Colon (tissue), 2 donors: ENCODE results near the gene GTF3C5.
"Not testable (repeated sequence)": the region's sequence is repeated elsewhere in the genome, so short reads cannot be mapped to it uniquely, and the experiment has no call there.

Experiments used
- FAIRE-seq: peaks from 2 replicates; lab custom pipeline; 2012; peaks lifted over from hg19 to GRCh38; lab: Jason Lieb, UNC
- donor health status: control.
- donor health status: control.

Gene GTF3C5

DNA sequence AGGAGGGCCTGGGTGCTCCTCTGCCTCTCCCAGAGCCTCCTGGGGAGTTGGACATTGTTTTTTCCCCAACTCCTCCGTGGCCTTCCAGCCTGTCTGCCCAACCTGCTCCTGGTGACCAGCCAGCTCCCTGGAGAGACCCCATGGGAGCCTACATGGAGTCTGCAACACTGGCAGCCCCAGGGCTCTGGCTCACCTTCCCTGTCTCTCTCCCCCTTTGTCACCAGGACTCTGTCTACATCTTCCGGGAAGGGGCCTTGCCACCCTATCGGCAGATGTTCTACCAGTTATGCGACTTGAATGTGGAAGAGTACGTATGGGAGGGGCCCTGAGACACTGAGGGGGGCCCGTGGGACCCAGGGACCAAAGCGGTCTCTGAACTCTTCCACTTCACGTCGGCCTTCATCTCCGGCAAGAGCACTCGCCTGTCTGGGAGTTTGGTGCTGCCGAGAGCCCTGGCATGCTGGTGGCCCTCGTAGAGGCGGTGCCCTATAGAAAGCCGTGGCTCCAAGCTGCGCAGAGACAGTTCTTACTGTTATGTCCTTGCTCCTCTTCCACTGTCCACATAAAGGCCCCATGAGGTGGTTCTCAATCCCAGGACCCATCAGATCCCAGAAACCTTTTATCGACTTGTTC, 25.1 kb downstream of the GTF3C5 start:
- no peak for FAIRE-seq

DNA sequence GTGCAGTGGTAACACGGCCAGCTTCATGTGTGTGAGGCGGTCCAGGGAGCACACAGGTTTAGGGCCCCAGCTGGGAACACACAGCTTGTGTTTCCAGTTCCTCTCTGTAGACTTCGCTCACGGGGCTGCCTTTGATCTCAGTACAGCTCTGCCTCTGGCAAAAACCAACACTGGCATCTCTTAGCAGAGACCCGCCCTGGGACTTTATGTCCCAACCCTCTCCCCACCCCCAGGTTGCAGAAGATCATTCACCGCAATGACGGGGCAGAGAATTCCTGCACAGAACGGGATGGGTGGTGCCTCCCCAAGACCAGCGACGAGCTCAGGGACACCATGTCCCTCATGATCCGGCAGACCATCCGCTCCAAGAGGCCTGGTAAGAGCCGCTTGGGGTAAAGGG, 25.7 kb downstream of the GTF3C5 start:
- no peak for FAIRE-seq

DNA sequence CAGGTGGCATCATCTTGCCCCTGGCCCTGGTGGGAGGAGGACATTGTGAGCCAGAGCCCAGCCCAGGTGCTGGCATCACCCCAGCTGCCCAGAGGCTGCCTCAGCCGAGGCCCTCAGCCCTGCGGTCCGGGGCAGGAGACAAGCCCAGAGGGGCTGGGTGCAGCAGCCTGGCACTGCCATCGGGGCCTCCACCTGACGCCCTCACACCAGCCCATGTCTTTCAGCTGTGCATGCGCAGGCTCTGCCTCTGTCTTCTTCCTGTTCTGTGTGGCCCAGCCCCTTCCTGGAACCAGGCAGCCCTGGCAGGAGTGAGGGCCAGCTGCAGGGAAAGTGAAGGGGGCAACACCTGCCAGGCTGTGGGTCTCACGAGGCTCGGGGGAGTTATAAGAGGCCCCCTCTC, 26.2 kb downstream of the GTF3C5 start:
- no peak for FAIRE-seq

- FAIRE-seq, result no peak
Observed at GRCh38 chr9:133057553-133057952, 26.8 kb downstream of the GTF3C5 start.

DNA sequence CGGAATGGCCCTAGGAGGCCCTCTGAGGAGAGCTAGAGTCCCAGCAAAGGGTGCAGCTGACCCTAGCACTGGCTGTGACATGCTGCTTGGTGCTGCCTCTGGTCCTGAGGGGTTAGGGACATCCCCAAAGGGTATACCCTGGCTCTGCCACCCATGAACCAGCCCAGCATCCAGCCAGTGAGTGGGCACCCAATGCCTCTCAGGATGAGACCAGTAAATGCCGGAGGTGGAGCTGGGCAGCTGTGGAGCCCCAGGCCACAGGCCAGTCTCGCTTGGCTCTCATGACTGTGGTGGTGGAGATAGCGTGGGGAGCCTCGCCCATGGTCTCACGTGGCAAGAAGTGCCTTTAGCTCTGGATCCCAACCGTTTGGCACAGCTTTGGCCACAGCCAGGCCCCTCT, 27.3 kb downstream of the GTF3C5 start:
- no peak for FAIRE-seq

- no peak for FAIRE-seq
Observed at GRCh38 chr9:133058550-133059320, 27.9 kb downstream of the GTF3C5 start.

- FAIRE-seq, result no peak
Observed at GRCh38 chr9:133059623-133060022, 28.8 kb downstream of the GTF3C5 start.

DNA sequence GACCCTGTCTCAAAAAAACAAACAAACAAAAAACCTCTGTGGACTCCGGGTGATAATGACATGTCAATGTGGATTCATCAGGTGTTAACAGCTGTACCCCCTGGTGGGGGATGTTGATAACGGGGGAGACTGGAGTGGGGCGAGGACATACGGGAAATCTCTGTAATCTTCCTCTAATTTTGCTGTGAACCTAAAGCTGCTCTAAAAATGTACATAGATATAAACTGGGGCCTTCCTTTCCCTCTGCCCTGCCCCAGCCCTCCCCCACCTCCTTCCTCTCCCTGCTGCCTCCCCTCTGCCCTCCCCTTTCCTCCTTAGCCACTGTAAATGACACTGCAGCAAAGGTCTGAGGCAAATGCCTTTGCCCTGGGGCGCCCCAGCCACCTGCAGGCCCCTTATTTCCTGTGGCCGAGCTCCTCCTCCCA, 29.6 kb downstream of the GTF3C5 start:
- FAIRE-seq, result no peak

DNA sequence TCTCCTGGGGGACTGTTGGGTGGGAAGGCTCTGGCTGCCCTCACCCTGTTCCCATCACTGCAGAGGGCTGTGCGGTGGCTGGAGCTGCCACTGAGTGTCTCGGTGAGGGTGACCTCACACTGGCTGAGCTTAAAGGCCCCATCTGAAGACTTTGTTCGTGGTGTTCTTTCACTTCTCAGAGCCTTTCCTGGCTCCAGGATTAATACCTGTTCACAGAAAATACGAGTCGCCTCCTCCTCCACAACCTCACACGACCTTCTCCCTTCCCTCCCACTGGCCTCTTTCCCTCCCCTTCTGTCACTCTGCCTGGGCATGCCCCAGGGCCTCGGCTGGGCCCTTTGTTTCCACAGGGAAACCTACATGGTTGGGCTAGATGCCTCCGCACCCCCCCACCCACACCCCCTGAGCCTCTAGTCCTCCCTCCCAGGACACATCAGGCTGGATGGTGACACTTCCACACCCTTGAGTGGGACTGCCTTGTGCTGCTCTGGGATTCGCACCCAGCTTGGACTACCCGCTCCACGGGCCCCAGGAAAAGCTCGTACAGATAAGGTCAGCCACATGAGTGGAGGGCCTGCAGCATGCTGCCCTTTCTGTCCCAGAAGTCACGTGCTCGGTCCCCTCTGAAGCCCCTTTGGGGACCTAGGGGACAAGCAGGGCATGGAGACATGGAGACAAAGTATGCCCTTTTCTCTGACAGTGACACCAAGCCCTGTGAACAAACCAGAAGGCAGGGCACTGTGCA, 30.4 kb downstream of the GTF3C5 start:
- not testable (repeated sequence) for FAIRE-seq

DNA sequence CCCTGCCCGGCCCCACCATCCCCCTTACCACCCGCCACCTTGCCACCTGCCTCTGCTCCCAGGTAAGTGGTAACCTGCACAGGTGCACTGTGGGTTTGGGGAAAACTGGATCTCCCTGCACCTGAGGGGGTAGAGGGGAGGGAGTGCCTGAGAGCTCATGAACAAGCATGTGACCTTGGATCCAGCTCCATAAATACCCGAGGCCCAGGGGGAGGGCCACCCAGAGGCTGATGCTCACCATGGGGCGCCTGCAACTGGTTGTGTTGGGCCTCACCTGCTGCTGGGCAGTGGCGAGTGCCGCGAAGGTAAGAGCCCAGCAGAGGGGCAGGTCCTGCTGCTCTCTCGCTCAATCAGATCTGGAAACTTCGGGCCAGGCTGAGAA, 31.0 kb downstream of the GTF3C5 start, which contains the start of gene CEL:
TSS of gene CEL (plus strand) at position 218 of the 382 bp plus-strand sequence. CDS start at position 240, 22 bp downstream.
- FAIRE-seq, result not testable (repeated sequence)

DNA sequence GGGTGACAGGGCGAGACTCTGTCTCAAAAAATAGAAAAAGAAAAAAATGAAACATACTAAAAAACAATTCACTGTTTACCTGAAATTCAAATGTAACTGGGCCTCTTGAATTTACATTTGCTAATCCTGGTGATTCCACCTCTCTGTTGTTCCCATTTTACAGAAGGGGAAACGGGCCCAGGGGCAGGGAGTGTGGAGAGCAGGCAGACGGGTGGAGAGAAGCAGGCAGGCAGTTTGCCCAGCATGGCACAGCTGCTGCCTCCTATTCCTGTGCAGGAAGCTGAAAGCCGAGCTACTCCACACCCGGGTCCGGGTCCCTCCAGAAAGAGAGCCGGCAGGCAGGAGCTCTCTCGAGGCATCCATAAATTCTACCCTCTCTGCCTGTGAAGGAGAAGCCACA, 31.8 kb downstream of the GTF3C5 start:
- not testable (repeated sequence) for FAIRE-seq

GRCh38 chr9:133063159-133063499, 32.3 kb downstream of the GTF3C5 start:
- FAIRE-seq, result no peak

GRCh38 chr9:133063500-133064231, 32.9 kb downstream of the GTF3C5 start:
- no peak for FAIRE-seq

DNA sequence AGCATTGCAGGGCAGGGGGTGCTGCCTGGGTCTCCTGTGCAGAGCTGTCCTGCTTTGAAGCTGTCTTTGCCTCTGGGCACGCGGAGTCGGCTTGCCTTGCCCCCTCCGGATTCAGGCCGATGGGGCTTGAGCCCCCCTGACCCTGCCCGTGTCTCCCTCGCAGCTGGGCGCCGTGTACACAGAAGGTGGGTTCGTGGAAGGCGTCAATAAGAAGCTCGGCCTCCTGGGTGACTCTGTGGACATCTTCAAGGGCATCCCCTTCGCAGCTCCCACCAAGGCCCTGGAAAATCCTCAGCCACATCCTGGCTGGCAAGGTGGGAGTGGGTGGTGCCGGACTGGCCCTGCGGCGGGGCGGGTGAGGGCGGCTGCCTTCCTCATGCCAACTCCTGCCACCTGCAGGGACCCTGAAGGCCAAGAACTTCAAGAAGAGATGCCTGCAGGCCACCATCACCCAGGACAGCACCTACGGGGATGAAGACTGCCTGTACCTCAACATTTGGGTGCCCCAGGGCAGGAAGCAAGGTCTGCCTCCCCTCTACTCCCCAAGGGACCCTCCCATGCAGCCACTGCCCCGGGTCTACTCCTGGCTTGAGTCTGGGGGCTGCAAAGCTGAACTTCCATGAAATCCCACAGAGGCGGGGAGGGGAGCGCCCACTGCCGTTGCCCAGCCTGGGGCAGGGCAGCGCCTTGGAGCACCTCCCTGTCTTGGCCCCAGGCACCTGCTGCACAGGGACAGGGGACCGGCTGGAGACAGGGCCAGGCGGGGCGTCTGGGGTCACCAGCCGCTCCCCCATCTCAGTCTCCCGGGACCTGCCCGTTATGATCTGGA, 33.7 kb downstream of the GTF3C5 start:
- FAIRE-seq, result no peak

DNA sequence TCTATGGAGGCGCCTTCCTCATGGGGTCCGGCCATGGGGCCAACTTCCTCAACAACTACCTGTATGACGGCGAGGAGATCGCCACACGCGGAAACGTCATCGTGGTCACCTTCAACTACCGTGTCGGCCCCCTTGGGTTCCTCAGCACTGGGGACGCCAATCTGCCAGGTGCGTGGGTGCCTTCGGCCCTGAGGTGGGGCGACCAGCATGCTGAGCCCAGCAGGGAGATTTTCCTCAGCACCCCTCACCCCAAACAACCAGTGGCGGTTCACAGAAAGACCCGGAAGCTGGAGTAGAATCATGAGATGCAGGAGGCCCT, 34.2 kb downstream of the GTF3C5 start:
- FAIRE-seq, result no peak

- no peak for FAIRE-seq
Observed at GRCh38 chr9:133066181-133066983, 35.6 kb downstream of the GTF3C5 start.

GRCh38 chr9:133067006-133067405, 36.2 kb downstream of the GTF3C5 start:
- no peak for FAIRE-seq

DNA sequence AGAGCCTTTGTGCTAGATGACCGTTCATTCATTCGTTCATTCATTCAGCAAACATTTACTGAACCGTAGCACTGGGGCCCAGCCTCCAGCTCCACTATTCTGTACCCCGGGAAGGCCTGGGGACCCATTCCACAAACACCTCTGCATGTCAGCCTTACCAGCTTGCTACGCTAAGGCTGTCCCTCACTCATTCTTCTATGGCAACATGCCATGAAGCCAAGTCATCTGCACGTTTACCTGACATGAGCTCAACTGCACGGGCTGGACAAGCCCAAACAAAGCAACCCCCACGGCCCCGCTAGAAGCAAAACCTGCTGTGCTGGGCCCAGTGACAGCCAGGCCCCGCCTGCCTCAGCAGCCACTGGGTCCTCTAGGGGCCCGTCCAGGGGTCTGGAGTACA, 37.0 kb downstream of the GTF3C5 start:
- no peak for FAIRE-seq

DNA sequence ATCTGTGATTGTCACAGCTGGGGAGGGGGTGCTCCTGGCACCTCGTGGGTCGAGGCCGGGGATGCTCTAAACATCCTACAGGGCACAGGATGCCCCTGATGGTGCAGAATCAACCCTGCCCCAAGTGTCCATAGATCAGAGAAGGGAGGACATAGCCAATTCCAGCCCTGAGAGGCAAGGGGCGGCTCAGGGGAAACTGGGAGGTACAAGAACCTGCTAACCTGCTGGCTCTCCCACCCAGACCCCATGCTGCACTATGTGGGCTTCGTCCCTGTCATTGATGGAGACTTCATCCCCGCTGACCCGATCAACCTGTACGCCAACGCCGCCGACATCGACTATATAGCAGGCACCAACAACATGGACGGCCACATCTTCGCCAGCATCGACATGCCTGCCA, 37.6 kb downstream of the GTF3C5 start:
- not testable (repeated sequence) for FAIRE-seq

GRCh38 chr9:133070500-133070961, 39.7 kb downstream of the GTF3C5 start:
- not testable (repeated sequence) for FAIRE-seq

- FAIRE-seq, result not testable (repeated sequence)
Observed at GRCh38 chr9:133070985-133071384, 40.2 kb downstream of the GTF3C5 start.
